Activated effector memory CD4-positive, alpha-beta T cell treated with Interleukin-2 at 50 U/mL for 16 hours (primary cell): ENCODE data around the gene PPP1R18.
"Not testable (repeated sequence)": the region's sequence is repeated elsewhere in the genome, so short reads cannot be mapped to it uniquely, and the experiment has no call there.

ENCODE experiments used
- DNase-seq: peaks from one replicate; pipeline ENCODE4 v3.0.0-alpha.2; 2020

Gene PPP1R18

DNA sequence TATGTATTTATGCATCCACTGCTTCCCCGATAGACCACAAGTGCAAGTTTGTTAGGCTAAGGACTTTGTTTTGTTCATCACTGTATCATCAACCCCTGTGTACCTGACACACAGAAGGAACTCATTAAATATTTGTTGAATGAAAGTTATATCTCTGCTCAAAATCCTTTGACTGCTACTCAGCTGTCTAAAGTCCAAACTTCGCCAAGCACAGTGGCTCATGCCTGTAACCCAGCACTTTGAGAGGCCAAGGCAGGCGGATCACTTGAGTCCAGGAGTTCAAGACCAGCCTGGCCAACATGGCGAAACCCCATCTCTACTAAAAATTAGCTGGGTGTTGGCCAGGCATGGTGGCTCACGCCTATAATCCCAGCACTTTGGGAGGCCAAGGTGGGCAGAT is 28.5 kb downstream of the PPP1R18 start:
- not testable (repeated sequence) for DNase-seq

GRCh38 chr6:30657454-30657853 is 29.0 kb downstream of the PPP1R18 start:
- no peak for DNase-seq

DNA sequence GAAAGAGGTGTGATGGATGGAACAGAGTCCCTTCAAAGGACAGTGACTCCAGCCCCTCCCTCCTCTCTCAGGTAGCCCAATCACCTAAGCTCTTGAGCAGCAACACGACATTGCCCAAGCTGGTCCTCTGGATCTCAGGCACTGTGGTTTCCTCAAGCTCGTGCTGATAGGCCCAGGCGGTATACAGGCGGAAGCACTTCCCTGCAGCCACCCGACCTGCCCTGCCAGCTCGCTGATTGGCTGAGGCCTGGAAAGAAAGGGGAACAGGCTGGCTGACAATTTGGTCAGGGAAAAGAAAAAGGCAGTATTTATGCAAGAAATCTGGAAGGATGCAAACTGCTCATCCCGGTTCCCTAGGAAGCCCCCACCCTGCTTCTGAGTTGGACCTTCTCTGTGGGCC is 29.9 kb downstream of the PPP1R18 start:
- no peak for DNase-seq

GRCh38 chr6:30655743-30656094 is 30.7 kb downstream of the PPP1R18 start:
- no peak for DNase-seq

- DNase-seq: no peak
Observed at GRCh38 chr6:30654798-30655742, 31.4 kb downstream of the PPP1R18 start.

GRCh38 chr6:30651143-30651542 is 35.3 kb downstream of the PPP1R18 start:
- no peak for DNase-seq

- DNase-seq: peak; percentile 62
Observed at GRCh38 chr6:30647242-30648116, 39.0 kb downstream of the PPP1R18 start.

GRCh38 chr6:30646450-30647241 is 39.8 kb downstream of the PPP1R18 start, which contains the start of gene C6orf136:
Gene C6orf136, plus strand, starts transcription at chr6:30647133. Its CDS starts 99 bp downstream, at chr6:30647232.
- DNase-seq: peak; percentile 90

GRCh38 chr6:30645989-30646388 is 40.5 kb downstream of the PPP1R18 start:
- no peak for DNase-seq

- DNase-seq: no peak
Observed at GRCh38 chr6:30644769-30645168, 41.7 kb downstream of the PPP1R18 start.

- no peak for DNase-seq
Observed at GRCh38 chr6:30643656-30644055, 42.8 kb downstream of the PPP1R18 start.

DNA sequence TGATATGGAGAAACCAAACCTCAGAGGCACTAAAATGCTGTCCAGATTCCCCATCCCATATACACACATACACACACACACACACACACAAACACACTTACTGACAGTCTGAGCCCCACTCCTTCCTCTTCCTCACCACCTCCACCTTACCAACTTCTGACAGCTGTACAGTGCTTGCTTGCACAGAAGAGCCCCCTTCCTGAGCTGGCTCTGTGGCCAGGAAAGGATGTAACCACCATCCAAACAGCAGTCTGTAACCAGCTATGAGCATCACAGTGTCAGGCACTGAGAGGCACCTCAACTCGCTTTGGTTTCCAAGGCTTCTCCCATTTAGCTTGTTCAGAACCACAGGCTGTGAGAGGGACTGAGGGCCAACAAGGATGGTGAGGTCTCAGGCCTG is 45.4 kb downstream of the PPP1R18 start:
- DNase-seq: no peak

GRCh38 chr6:30640481-30640880 is 46.0 kb downstream of the PPP1R18 start:
- DNase-seq: no peak

- no peak for DNase-seq
Observed at GRCh38 chr6:30635834-30636233, 50.6 kb downstream of the PPP1R18 start.

- DNase-seq: peak; percentile 82
Observed at GRCh38 chr6:30626484-30627366, 59.7 kb downstream of the PPP1R18 start, which contains the start of gene ATAT1. Gene ATAT1, plus strand, starts transcription at chr6:30626874.
